ACHN (cell line): Measurements from ENCODE around the gene ACP6.
A peak's percentile ranks its signal among the peaks of the same experiment; 100 is the strongest.

Experiments
- DNase-seq: peaks from one replicate; pipeline ENCODE4 v3.0.0-alpha.2; 2015
- in situ Hi-C: cut with HindIII; loops from 2 replicates; pipeline ENCODE4 v1.10.0; 2017; ENCODE audit warnings: low sequenced_read_pairs, low pct_ligation_motif_present, low pct_unique_long_range_greater_than_20kb

Gene ACP6

DNA sequence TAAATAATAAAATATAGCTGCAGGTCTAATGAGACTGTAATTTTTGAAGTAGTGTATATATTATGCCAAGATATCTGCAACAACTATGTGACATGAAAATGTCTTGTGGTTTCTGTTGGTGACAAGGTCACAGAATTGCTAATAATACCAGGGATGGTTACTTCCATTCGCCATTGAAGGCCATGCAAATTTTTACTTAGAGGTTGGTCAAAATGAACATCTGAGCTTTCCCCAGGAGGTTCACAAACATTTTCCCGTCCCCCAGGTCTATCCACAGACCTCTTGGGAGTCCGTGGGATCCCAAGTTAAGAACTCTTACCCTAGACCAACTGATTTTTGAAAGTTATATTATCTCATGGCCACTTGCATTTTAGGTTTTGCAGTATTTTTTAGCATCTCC, 66.3 kb downstream of the ACP6 start:
- in situ Hi-C loops, result no loop called here
- no peak for DNase-seq

DNA sequence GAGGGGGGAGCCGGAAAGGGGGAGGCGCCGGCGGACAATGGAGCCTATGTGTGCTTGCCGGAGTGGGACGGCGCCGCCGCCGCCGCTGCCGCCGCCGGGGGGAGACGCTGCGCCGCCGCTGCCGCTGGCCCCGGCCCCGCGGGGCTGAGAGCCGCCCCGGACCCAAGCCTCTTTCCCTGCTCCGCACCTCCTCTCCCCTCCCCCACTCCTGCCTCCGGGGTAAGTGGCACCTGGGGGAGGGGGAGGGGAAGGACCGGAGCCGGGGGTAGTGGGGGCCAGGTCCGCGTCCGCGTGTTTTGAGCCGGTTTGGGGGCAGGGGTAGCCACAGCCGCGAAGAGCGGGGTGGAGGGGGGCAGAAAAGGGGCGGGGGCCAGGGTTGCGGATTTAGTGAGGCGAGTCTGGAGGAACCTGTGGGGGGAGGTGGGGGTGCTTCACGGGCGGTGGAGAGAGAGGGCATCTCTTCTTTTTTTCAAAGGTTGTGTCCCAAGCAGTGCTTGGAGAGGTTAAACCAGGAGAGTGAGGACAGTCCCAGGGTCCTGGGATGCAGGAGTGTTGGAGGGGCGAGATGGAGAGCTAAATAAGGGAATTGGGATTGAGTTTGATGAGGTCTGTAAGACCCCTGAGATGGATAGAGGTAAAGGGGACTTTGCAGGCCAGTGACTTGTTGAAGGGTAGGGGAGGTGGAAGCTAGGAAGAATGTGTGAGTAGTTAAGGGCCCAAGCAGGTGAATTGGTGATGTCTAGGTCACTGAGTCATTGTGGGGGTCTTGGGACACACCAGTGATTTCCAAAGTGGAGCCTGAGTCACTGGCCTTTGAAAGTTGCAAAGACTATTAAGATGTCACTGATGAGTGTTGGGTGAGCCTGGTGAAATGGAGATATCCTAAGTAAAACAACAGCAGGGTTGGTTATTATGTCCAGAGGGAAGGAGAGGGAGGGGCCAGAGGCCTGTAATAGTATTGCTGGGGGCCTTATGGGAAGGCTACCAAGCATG, 69.9 kb downstream of the ACP6 start:
- in situ Hi-C loops, result no loop called here
- peak; percentile 48 for DNase-seq

DNA sequence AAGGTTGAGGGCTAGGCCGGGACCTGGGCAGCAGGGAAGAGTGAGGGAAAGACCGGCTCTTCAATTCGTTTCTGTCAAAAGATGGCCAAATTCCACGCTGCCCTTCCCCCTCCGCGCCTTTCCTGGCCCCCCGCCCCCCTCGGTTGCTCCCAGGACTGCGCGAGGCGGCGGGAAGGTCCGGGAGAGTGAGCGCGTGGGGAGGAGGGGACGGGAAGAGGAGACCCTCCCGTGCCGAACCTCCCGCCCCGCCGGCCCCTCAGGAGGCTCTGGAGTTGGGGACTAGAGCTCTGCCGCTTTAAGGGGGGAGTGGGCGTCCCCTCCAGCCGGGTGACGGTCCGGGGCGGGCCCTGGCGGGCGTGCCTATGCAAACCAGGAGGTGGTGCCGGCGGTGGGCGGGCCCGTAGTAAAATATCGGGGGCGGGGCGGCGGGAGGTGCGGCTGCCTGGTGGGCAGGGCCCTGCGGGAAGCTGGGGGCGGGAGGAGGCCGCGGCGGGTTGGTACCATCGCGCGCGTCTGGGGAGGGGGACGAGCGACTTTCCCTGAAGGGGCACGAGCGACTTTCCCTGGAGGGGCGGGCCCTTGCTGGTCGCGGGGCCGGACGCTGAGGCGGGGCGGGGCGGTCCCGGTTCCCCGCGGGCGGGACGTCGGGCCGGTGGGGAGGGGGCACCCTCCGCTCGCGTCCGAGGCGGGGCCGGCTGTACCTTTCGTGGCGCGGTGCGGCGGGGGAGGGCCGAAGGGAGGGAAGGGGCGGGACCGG, 70.8 kb downstream of the ACP6 start:
- in situ Hi-C loops, result no loop called here
- peak; percentile 95 for DNase-seq

DNA sequence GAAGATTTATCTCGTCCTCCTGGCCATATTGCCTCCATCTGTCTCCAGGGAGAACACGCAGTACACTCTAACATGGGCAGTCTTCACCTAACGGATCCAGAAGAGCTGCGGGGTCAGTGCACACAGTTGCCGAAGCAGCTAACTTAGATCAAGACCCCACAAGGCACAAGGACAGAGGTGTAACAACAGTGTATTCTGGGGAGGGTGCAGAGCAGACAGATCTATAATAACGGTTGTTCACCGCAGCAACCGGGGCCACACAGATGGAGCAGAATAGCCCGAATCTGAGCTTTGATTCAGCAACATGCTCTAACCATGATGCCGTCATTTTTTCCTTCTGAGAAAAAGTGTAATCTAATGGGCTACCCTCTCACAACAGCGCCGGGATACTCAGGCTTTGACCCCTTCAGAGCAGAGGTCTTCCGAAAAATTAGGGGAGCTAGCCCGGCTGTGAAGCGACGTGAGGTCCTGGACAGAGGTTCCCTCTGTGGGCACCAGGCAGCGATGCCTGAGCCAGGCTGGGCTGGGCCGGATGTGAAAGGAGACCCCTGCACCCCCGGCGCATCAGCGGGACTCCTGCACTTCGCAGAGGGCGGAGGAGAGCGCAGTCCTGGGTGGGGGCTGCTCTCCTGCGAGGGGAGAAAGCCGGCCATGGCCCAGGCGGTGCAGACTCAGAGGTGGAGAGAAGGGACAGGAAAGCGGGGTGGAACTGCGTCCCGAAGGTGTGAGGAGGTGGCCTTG, 71.5 kb downstream of the ACP6 start:
- peak; percentile 42 for DNase-seq
- in situ Hi-C loops, result no loop called here

DNA sequence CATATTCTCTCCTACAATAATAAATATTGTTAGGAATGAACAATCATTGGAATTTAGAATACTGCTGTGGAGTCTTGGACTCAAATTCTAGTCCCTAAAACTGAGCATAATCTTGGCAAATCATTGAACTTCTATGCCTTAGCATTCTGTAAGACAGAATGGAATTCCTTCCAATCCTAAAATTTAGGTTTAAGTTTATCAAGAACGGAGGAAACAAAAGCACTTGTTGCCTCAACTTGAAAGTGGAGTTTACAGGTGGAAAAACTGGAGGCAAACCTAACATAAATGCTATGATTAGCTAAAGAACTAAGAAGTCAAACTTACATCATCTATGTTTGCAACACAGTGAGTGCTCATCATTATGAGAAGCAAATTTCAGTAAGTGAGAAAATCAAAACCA, 73.3 kb downstream of the ACP6 start:
- in situ Hi-C loops, result no loop called here
- no peak for DNase-seq
